ENCODE data around the gene IKZF2.

DNA sequence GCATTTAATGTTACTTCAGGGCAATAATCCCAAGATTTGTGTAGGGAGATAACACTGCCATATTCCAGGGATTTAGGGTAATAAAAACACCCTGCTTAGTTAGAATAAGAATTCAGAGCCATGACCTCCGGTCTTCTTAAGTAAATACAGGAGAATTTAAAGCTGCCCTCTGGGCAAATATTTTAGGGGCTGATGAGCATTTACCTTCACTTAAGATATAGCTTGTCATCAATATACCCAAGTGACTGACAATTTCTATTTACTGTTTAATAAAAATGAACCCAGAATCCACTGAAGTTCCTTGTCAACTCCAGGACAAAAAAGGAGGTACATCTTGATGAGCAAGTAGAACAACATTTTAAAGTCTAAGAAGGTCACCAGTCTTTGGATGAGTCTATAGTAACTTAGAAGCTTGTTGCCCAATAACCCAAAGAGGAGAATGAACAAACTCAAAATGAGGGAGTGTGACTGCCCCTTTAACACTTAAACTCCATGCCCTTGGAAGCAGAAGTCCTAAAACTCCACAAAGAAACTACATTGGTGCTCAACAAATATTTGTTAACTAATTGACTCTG, 24.3 kb upstream of the IKZF2 start:
- TF ChIP-seq EZH2 (IDR thresholded peaks at IDR 0.05), result no peak
- TF ChIP-seq CTCF (IDR thresholded peaks at IDR 0.05), result no peak

Data from neural progenitor cell (in vitro differentiated cells).